WTC11 (cell line): ENCODE measurements around the gene PEAR1. TPM values are rescaled to one million over a fixed set of nuclear protein-coding genes. Genes with fewer than 3 reads are reported as not detected.

Source experiments
- ATAC-seq: fragments of 200-7000 bp; cut with Tn5 transposase; 2 replicates; pipeline ENCODE4 v1.10.0; 2021; ENCODE audit warnings: mild to moderate bottlenecking, moderate library complexity
- CTCF ChIA-PET: fragments of 300-600 bp; sonication (Branson Sonifier 250); formaldehyde crosslinking; loops from one replicate; lab custom pipeline; 2021; ENCODE audit warnings: antibody characterized with exemption; lab: Charles Lee
- POLR2A ChIA-PET: fragments of 350-600 bp; sonication (Branson Sonifier 250); formaldehyde crosslinking; loops from one replicate; lab custom pipeline; 2021; ENCODE audit warnings: antibody characterized with exemption; lab: Charles Lee
- DNase-seq: peaks from one replicate; pipeline ENCODE4 v3.0.0; 2021; ENCODE audit warnings: low spot score
- H3K27ac Mint-ChIP-seq: 2 replicates; pipeline ENCODE4 v1.8.0; 2021; ENCODE audit warnings: mixed read lengths
- H3K27me3 Mint-ChIP-seq: 2 replicates; pipeline ENCODE4 v1.8.0; 2021; ENCODE audit warnings: low read depth, mild to moderate bottlenecking, moderate library complexity, mixed read lengths
- H3K36me3 Mint-ChIP-seq: 2 replicates; pipeline ENCODE4 v1.8.0; 2021; ENCODE audit warnings: mixed read lengths
- H3K4me1 Mint-ChIP-seq: 2 replicates; pipeline ENCODE4 v1.8.0; 2022; ENCODE audit warnings: mixed read lengths
- H3K4me3 Mint-ChIP-seq: 2 replicates; pipeline ENCODE4 v1.8.0; 2021; ENCODE audit warnings: mild to moderate bottlenecking, moderate library complexity, mixed read lengths
- H3K9me3 Mint-ChIP-seq: 2 replicates; pipeline ENCODE4 v1.8.0; 2021; ENCODE audit warnings: mixed read lengths
- CBFB ChIP-seq: sonication (generic); formaldehyde crosslinking; IDR thresholded peaks from 2 replicates; pipeline ENCODE4 v1.8.1; 2022; ENCODE audit warnings: mild to moderate bottlenecking, low read depth, missing genetic modification reagents
- CREB1 ChIP-seq: sonication (generic); formaldehyde crosslinking; IDR thresholded peaks from 2 replicates; pipeline ENCODE4 v1.8.0; 2023; ENCODE audit warnings: mild to moderate bottlenecking, missing genetic modification reagents
- ELF4 ChIP-seq: sonication (generic); formaldehyde crosslinking; IDR thresholded peaks from 2 replicates; pipeline ENCODE4 v1.8.1; 2022; ENCODE audit warnings: low read depth, mild to moderate bottlenecking, moderate library complexity, missing genetic modification reagents
- FOXJ3 ChIP-seq: sonication (generic); formaldehyde crosslinking; IDR thresholded peaks from 2 replicates; pipeline ENCODE4 v1.9.0; 2021; ENCODE audit warnings: missing genetic modification reagents, mild to moderate bottlenecking, borderline replicate concordance
- FOXP4 ChIP-seq: sonication (generic); formaldehyde crosslinking; IDR thresholded peaks from 2 replicates; pipeline ENCODE4 v1.8.0; 2022; ENCODE audit warnings: mild to moderate bottlenecking, missing genetic modification reagents
- GTF2I ChIP-seq: fragments of 250-450 bp; sonication (Bioruptor Pico); conservative IDR thresholded peaks from 2 replicates; pipeline ENCODE4 v1.4.0; 2021; ENCODE audit warnings: mild to moderate bottlenecking
- IRF1 ChIP-seq: sonication (generic); formaldehyde crosslinking; IDR thresholded peaks from 2 replicates; pipeline ENCODE4 v1.8.0; 2023; ENCODE audit warnings: missing genetic modification reagents
- MXD4 ChIP-seq: fragments of 250-450 bp; sonication (Bioruptor Pico); IDR thresholded peaks from 2 replicates; pipeline ENCODE4 v1.8.0; 2021; ENCODE audit warnings: mild to moderate bottlenecking, moderate library complexity, borderline replicate concordance
- NR1H2 ChIP-seq: sonication (generic); formaldehyde crosslinking; IDR thresholded peaks from 2 replicates; pipeline ENCODE4 v1.9.0; 2021; ENCODE audit warnings: mild to moderate bottlenecking, moderate library complexity, missing genetic modification reagents
- NR3C1 ChIP-seq: sonication (generic); formaldehyde crosslinking; conservative IDR thresholded peaks from 2 replicates; pipeline ENCODE4 v1.8.1; 2023; ENCODE audit warnings: low read depth, mild to moderate bottlenecking, missing genetic modification reagents
- PRRX2 ChIP-seq: fragments of 250-450 bp; sonication (Bioruptor Pico); IDR thresholded peaks from 2 replicates; pipeline ENCODE4 v1.8.0; 2021; ENCODE audit warnings: mild to moderate bottlenecking
- SMAD3 ChIP-seq: sonication (generic); formaldehyde crosslinking; IDR thresholded peaks from 2 replicates; pipeline ENCODE4 v1.8.0; 2022; ENCODE audit warnings: missing genetic modification reagents, mild to moderate bottlenecking, borderline replicate concordance
- STAT6 ChIP-seq: sonication (generic); formaldehyde crosslinking; conservative IDR thresholded peaks from 2 replicates; pipeline ENCODE4 v1.8.1; 2023; ENCODE audit warnings: mild to moderate bottlenecking, low read depth, missing genetic modification reagents, moderate library complexity
- TCF7 ChIP-seq: sonication (generic); formaldehyde crosslinking; IDR thresholded peaks from 2 replicates; pipeline ENCODE4 v1.8.0; 2022; ENCODE audit warnings: mild to moderate bottlenecking, low read depth, missing genetic modification reagents, moderate library complexity
- ZBTB43 ChIP-seq: sonication (generic); formaldehyde crosslinking; IDR thresholded peaks from 2 replicates; pipeline ENCODE4 v1.8.1; 2023; ENCODE audit warnings: mild to moderate bottlenecking, missing genetic modification reagents
- ZNF281 ChIP-seq: sonication (generic); formaldehyde crosslinking; IDR thresholded peaks from 2 replicates; pipeline ENCODE4 v1.8.0; 2023; ENCODE audit warnings: mild to moderate bottlenecking, missing genetic modification reagents
- ZNF532 ChIP-seq: fragments of 250-450 bp; sonication (Bioruptor Pico); IDR thresholded peaks from 2 replicates; pipeline ENCODE4 v1.9.0; 2021; ENCODE audit warnings: mild to moderate bottlenecking, borderline replicate concordance
- total RNA-seq: library from RNA; stranded (reverse); gene quantifications from 3 replicates; pipeline ENCODE4 v1.2.3, GENCODE V29; 2021

Gene PEAR1
- total RNA-seq, 1 experiment from 2014 or later: 1.6 TPM

GRCh38 chr1:156908541-156908940, 15.0 kb downstream of the PEAR1 start:
- Mint-ChIP-seq H3K4me1 (peaks cover 11% of the 10 kb centered on the region), H3K4me3 (no peak overlapping the region), H3K36me3 (no peaks in the 10 kb centered on the region), H3K27ac (no peak overlapping the region), H3K27me3 (peaks cover 13% of the 10 kb centered on the region), H3K9me3 (no peaks in the 10 kb centered on the region)
- TF ChIP-seq ZNF281 (CRISPR knock-in tag) (no peak), SMAD3 (CRISPR knock-in tag) (no peak), FOXP4 (CRISPR knock-in tag) (no peak), NR3C1 (CRISPR knock-in tag) (no peak), GTF2I (CRISPR knock-in tag) (no peak), TCF7 (CRISPR knock-in tag) (no peak), NR1H2 (CRISPR knock-in tag) (no peak), CREB1 (CRISPR knock-in tag) (no peak), PRRX2 (CRISPR knock-in tag) (no peak), MXD4 (no peak), FOXJ3 (CRISPR knock-in tag) (no peak), STAT6 (CRISPR knock-in tag) (no peak)
- DNase-seq: no peak
- ChIA-PET POLR2A (no interaction called here), CTCF (interaction anchor here (0.6 kb wide), 1 partner anchor 9 kb away, joined by 3 read pairs; no protein-coding TSS in a partner anchor)
- no peak for ATAC-seq

GRCh38 chr1:156908955-156909354, 15.4 kb downstream of the PEAR1 start:
- POLR2A ChIA-PET: no interaction called here
- CTCF ChIA-PET: interaction anchor here (0.7 to 2.8 kb wide), 3 partner anchors 14 to 24 kb away, joined by 3 to 33 read pairs (median 8); partner anchors contain the start of gene PEAR1
- Mint-ChIP-seq H3K9me3 (no peaks in the 10 kb centered on the region), H3K27me3 (peaks cover 13% of the 10 kb centered on the region), H3K27ac (no peak overlapping the region), H3K36me3 (no peaks in the 10 kb centered on the region), H3K4me3 (no peak overlapping the region), H3K4me1 (peaks cover 15% of the 10 kb centered on the region)
- no peak for ATAC-seq
- no peak for DNase-seq
- TF ChIP-seq ZNF532 (CRISPR knock-in tag): no peak
- no peak for TF ChIP-seq FOXP4 (CRISPR knock-in tag)
- TF ChIP-seq ELF4: no peak
- no peak for TF ChIP-seq CBFB (CRISPR knock-in tag)
- no peak for TF ChIP-seq IRF1 (CRISPR knock-in tag)
- no peak for TF ChIP-seq ZBTB43 (CRISPR knock-in tag)
